Adrenal gland (tissue), 5 donors: Measurements from ENCODE around the gene FNDC5.

Experiments used
- CTCF ChIP-seq, 6 experiments: fragments of 450-650 bp in 4 of 6; fragments of 200-600 bp in 2 of 6; sonication (generic) in 1 of 6; IDR thresholded peaks; 1 replicate in 5 of 6; 2 replicates in 1 of 6; pipeline versions ENCODE4 v1.5.1 to v1.8.0; 2016 to 2021; ENCODE audit warnings: antibody characterized with exemption in 6 of 6, mild to moderate bottlenecking in 2 of 6, moderate library complexity in 1 of 6
- POLR2A ChIP-seq, 2 donors: fragments of 450-650 bp; IDR thresholded peaks; one replicate each; pipeline ENCODE4 v1.6.1; 2017; ENCODE audit warnings: antibody characterized with exemption in 2 of 2, mild to moderate bottlenecking in 2 of 2, moderate library complexity in 1 of 2
- donor health status: DM: no; HTN: no; CAD: no.

- TF ChIP-seq CTCF (IDR thresholded peaks at IDR 0.05): no peak
- TF ChIP-seq POLR2A (IDR thresholded peaks at IDR 0.05): no peak
Observed at GRCh38 chr1:32858136-32858535, 12.6 kb downstream of the FNDC5 start.
